Hepatocyte (in vitro differentiated cells): ENCODE data around the gene PPOX. TPM values are rescaled to one million over a fixed set of nuclear protein-coding genes. Genes with fewer than 3 reads are reported as not detected.

ENCODE experiments used
- DNase-seq: peaks from one replicate; pipeline ENCODE4 v3.0.0-alpha.2; 2016; ENCODE audit warnings: low spot score
- H2AFZ ChIP-seq: fragments of 200-600 bp; sonication (generic); 2 replicates; pipeline ENCODE4 v1.6.0; 2016; ENCODE audit warnings: antibody characterized with exemption, mild to moderate bottlenecking
- H3K27ac ChIP-seq: fragments of 200-600 bp; sonication (generic); 2 replicates; pipeline ENCODE4 v1.5.1; 2016; ENCODE audit warnings: mild to moderate bottlenecking
- H3K27me3 ChIP-seq: fragments of 200-600 bp; sonication (generic); 2 replicates; pipeline ENCODE4 v1.6.1; 2016
- H3K36me3 ChIP-seq: fragments of 200-600 bp; sonication (generic); replicated peaks from 2 replicates; pipeline ENCODE4 v1.5.1; 2016; ENCODE audit warnings: low read depth; ENCODE audit not compliant: insufficient read depth
- H3K4me1 ChIP-seq: fragments of 200-600 bp; sonication (generic); 2 replicates; pipeline ENCODE4 v1.5.1; 2016; ENCODE audit warnings: mild to moderate bottlenecking, moderate library complexity; ENCODE audit not compliant: insufficient read depth
- H3K4me2 ChIP-seq: fragments of 200-600 bp; sonication (generic); 2 replicates; pipeline ENCODE4 v1.6.0; 2016
- H3K4me3 ChIP-seq: fragments of 200-600 bp; sonication (generic); 2 replicates; pipeline ENCODE4 v1.5.1; 2016; ENCODE audit warnings: mild to moderate bottlenecking
- H3K79me2 ChIP-seq: fragments of 200-600 bp; sonication (generic); 2 replicates; pipeline ENCODE4 v1.6.0; 2017; ENCODE audit warnings: mild to moderate bottlenecking
- H3K9me2 ChIP-seq: fragments of 200-600 bp; sonication (generic); replicated peaks from 2 replicates; pipeline ENCODE4 v1.6.0; 2017; ENCODE audit warnings: mild to moderate bottlenecking; ENCODE audit not compliant: insufficient read depth
- H3K9me3 ChIP-seq: fragments of 200-600 bp; sonication (generic); 2 replicates; pipeline ENCODE4 v1.5.1; 2016; ENCODE audit warnings: low read depth, mild to moderate bottlenecking
- H4K20me1 ChIP-seq: fragments of 200-600 bp; sonication (generic); 2 replicates; pipeline ENCODE4 v1.6.0; 2016; ENCODE audit warnings: mild to moderate bottlenecking; ENCODE audit not compliant: insufficient read depth, poor library complexity, severe bottlenecking
- EZH2 ChIP-seq: fragments of 200-600 bp; sonication (generic); IDR thresholded peaks from 2 replicates; pipeline ENCODE4 v1.6.1; 2016; ENCODE audit warnings: antibody characterized with exemption, mild to moderate bottlenecking, borderline replicate concordance
- EZH2phosphoT487 ChIP-seq: fragments of 200-600 bp; sonication (generic); IDR thresholded peaks from one replicate; pipeline ENCODE4 v1.6.1; 2018; ENCODE audit warnings: antibody characterized with exemption, mild to moderate bottlenecking, low read depth, moderate library complexity; ENCODE audit not compliant: unreplicated experiment, severe bottlenecking
- WGBS: methylation state at CpG from one replicate; pipeline ENCODE4 v1.1.6; 2016; ENCODE audit warnings: low lambda C conversion rate; ENCODE audit errors: missing lambda C conversion rate; 5-methylcytosine and 5-hydroxymethylcytosine counted together
- polyA plus RNA-seq: library from polyadenylated mRNA; unstranded; fragments of >200 nt; fragmentation: Nextera tagmentation; extraction: Ambion mirVana; gene quantifications from 2 replicates; pipeline ENCODE4 v1.2.1, GENCODE V29; 2016
- total RNA-seq: library from RNA; depleted of rRNA; stranded (reverse); fragments of >200 nt; gene quantifications from 2 replicates; pipeline ENCODE4 v1.2.3, GENCODE V29; 2014
- TF ChIP-seq, protein P1 (sequence below): fragments of 200-600 bp; sonication (generic); IDR thresholded peaks from 2 replicates; pipeline ENCODE4 v1.5.1; 2016; ENCODE audit warnings: antibody characterized with exemption, mild to moderate bottlenecking; ENCODE audit not compliant: poor library complexity

The PPOX gene
- total and polyA plus RNA-seq, 2 experiments from 2014 or later, result 11.2 to 30.7 TPM

DNA sequence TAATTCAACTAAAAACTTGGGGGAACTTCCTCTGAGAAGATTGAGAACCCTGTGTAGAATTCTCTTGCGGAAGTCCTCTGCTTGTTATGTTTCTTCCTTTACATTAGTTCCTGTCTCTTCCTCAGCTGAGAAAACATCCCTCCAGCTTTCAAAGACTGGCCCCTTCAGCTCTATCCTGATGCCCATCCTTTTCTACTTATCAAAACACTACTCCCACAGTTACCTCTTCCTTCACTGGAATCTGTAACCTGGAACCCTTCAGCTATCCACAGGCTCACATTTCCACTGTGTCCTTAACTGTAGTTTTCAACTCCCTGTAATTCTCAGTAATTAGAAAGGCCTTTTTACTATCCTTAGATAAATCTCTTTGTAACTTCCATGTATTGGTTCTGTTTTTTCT is 27.8 kb upstream of the PPOX start:
- Histone ChIP-seq H3K9me2 (no peaks in the 10 kb centered on the region), H3K27ac (no peak overlapping the region), H3K9me3 (no peaks in the 10 kb centered on the region), H3K79me2 (peaks cover 34% of the 10 kb centered on the region), H3K4me3 (no peak overlapping the region), H3K36me3 (no peaks in the 10 kb centered on the region), H3K27me3 (no peaks in the 10 kb centered on the region), H3K4me2 (no peak overlapping the region), H2AFZ (no peak overlapping the region), H3K4me1 (peaks cover 7% of the 10 kb centered on the region), H4K20me1 (peaks cover 5% of the 10 kb centered on the region)
- 95% methylated on average over 1 of the region's 1 CpG for WGBS
- DNase-seq, result no peak
- TF ChIP-seq EZH2 (no peak), EZH2phosphoT487 (no peak)
- TF ChIP-seq, protein P1, sequence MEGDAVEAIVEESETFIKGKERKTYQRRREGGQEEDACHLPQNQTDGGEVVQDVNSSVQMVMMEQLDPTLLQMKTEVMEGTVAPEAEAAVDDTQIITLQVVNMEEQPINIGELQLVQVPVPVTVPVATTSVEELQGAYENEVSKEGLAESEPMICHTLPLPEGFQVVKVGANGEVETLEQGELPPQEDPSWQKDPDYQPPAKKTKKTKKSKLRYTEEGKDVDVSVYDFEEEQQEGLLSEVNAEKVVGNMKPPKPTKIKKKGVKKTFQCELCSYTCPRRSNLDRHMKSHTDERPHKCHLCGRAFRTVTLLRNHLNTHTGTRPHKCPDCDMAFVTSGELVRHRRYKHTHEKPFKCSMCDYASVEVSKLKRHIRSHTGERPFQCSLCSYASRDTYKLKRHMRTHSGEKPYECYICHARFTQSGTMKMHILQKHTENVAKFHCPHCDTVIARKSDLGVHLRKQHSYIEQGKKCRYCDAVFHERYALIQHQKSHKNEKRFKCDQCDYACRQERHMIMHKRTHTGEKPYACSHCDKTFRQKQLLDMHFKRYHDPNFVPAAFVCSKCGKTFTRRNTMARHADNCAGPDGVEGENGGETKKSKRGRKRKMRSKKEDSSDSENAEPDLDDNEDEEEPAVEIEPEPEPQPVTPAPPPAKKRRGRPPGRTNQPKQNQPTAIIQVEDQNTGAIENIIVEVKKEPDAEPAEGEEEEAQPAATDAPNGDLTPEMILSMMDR, result no peak

DNA sequence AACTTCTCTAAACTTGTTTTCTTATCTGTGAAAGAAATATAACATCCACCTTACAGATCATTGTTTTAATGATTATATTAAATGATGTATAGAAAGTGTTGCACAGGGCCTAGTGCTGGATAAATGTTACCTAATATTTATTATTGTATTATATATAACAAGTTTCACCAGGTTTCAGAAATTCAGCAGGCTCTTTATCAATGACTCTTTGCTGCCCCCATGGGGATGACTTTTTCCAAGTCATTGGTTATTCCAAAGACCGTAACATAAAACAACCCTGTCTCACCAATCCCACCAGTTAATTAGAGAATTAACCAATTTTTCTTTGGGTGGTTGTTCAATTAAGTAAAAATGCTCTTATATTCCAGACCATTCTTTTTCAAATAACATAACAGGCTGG is 26.5 kb upstream of the PPOX start:
- no peak overlapping the region for H3K4me2 ChIP-seq
- H3K27me3 ChIP-seq, result no peaks in the 10 kb centered on the region
- no peaks in the 10 kb centered on the region for H4K20me1 ChIP-seq
- H3K79me2 ChIP-seq, result peaks cover 20% of the 10 kb centered on the region
- H3K9me2 ChIP-seq, result no peaks in the 10 kb centered on the region
- TF ChIP-seq, protein P1, result peak; percentile 61
- no peak for TF ChIP-seq EZH2phosphoT487
- no peaks in the 10 kb centered on the region for H3K36me3 ChIP-seq
- no peak overlapping the region for H3K4me3 ChIP-seq
- WGBS, result 62% methylated on average over 1 of the region's 1 CpG
- H3K4me1 ChIP-seq, result no peaks in the 10 kb centered on the region
- peak; percentile 71 for DNase-seq
- no peak overlapping the region for H2AFZ ChIP-seq
- H3K9me3 ChIP-seq, result no peaks in the 10 kb centered on the region
- no peak overlapping the region for H3K27ac ChIP-seq

DNA sequence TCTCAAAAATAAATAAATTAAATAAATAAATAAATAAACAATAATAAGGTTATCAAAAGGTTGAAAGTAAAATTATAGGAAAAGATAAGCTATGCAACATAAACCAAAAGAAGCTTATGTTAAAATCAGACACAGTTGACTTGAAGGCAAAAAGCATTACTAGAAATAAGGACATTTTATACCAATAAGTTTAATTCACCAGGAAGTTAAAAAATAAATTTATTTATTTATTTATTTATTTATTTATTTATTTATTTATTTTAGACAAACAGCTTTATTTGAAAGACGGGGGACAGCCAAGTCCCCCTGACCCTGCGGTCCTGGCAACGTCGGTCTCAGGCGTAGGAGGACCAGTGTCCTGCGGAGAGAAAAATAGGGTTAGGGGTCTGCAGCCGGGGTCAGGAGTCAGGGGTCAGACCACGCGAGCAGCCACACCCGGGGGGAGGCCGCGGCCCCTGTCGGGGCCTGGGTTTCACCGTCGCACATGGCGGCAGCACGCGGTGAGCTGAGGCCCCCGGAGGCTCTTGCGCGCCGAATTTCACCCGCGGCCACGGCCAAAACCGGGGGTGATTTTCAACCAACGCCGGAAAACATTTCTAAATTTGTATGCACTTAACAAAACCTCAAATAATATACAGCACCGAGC is 25.3 kb upstream of the PPOX start:
- DNase-seq, result no peak

More for the DNA sequence above, 25.3 kb upstream of the PPOX start:
- H3K4me1 ChIP-seq, result no peaks in the 10 kb centered on the region
- 97% methylated on average over 28 of the region's 29 CpGs for WGBS
- H3K4me2 ChIP-seq, result no peak overlapping the region
- no peaks in the 10 kb centered on the region for H3K9me3 ChIP-seq
- H3K27me3 ChIP-seq, result no peaks in the 10 kb centered on the region
- H3K27ac ChIP-seq, result no peak overlapping the region
- H3K4me3 ChIP-seq, result no peak overlapping the region
- no peak overlapping the region for H2AFZ ChIP-seq
- no peaks in the 10 kb centered on the region for H4K20me1 ChIP-seq
- H3K9me2 ChIP-seq, result no peaks in the 10 kb centered on the region
- peaks cover 9% of the 10 kb centered on the region for H3K79me2 ChIP-seq
- no peaks in the 10 kb centered on the region for H3K36me3 ChIP-seq
- TF ChIP-seq EZH2, result no peak
- TF ChIP-seq EZH2phosphoT487, result no peak
- TF ChIP-seq, protein P1, result no peak
